GM12875 (cell line): Measurements from ENCODE around the gene JARID2.

Source experiments
- H3K4me3 ChIP-seq: one replicate; pipeline ENCODE4 v1.5.1; 2011; ENCODE audit warnings: low read depth, low read length, control low read depth
- TF ChIP-seq, protein P1 (sequence below): IDR thresholded peaks from 2 replicates; pipeline ENCODE4 v1.5.1; 2011; ENCODE audit warnings: low read depth, mild to moderate bottlenecking, control low read depth, inconsistent platforms, low read length, moderate library complexity, borderline replicate concordance; ENCODE audit not compliant: insufficient read depth

The JARID2 gene

GRCh38 chr6:15220062-15220461 is 25.8 kb upstream of the JARID2 start:
- no peak overlapping the region for H3K4me3 ChIP-seq
- TF ChIP-seq, protein P1, sequence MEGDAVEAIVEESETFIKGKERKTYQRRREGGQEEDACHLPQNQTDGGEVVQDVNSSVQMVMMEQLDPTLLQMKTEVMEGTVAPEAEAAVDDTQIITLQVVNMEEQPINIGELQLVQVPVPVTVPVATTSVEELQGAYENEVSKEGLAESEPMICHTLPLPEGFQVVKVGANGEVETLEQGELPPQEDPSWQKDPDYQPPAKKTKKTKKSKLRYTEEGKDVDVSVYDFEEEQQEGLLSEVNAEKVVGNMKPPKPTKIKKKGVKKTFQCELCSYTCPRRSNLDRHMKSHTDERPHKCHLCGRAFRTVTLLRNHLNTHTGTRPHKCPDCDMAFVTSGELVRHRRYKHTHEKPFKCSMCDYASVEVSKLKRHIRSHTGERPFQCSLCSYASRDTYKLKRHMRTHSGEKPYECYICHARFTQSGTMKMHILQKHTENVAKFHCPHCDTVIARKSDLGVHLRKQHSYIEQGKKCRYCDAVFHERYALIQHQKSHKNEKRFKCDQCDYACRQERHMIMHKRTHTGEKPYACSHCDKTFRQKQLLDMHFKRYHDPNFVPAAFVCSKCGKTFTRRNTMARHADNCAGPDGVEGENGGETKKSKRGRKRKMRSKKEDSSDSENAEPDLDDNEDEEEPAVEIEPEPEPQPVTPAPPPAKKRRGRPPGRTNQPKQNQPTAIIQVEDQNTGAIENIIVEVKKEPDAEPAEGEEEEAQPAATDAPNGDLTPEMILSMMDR = no peak

- TF ChIP-seq, protein P1 = no peak
- no peak overlapping the region for H3K4me3 ChIP-seq
These were observed 18.0 kb upstream of the JARID2 start for GRCh38 chr6:15227827-15228318.

GRCh38 chr6:15230827-15231226 is 15.0 kb upstream of the JARID2 start:
- TF ChIP-seq, protein P1 = no peak
- no peak overlapping the region for H3K4me3 ChIP-seq

DNA sequence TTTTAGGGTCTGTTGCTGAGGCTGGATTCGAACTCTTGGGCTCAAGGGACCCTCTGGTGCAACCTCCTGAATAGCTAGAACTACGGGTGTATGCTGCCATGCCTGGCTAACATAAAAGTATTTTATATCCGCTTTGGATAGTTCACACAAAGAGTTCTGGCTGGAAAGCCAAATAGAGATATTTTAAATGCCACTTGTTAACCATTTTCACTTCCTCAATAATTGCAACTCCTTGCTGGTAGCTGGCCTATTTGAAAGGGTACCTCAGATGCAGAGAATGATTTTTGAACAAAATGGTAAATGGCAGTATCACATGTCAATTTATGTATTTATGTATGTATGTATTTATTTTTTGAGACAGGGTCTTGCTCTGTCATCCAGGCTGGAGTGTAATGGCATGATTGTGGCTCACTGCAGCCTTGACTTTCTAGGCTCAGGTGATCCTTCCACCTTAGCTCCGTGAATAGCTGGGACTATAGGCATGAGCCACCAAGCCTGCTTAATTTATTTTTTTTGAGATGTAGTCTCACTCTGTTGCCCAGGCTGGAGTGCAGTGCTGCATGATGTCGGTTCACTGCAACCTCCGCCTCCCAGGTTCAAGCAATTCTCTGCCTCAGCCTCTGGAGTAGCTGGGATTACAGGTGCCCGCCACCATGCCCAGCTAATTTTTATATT is 12.9 kb upstream of the JARID2 start:
- no peak overlapping the region for H3K4me3 ChIP-seq
- TF ChIP-seq, protein P1 = no peak

GRCh38 chr6:15234068-15234758 is 11.7 kb upstream of the JARID2 start:
- H3K4me3 ChIP-seq = no peak overlapping the region
- TF ChIP-seq, protein P1 = no peak

GRCh38 chr6:15239616-15240364 is 6.1 kb upstream of the JARID2 start:
- H3K4me3 ChIP-seq = no peak overlapping the region
- TF ChIP-seq, protein P1 = no peak
